ENCODE data around the gene NXPE4. TPM values are rescaled to one million over a fixed set of nuclear protein-coding genes. Genes with fewer than 3 reads are reported as not detected.
"Not testable (repeated sequence)": the region's sequence is repeated elsewhere in the genome, so short reads cannot be mapped to it uniquely, and the experiment has no call there.

Gene NXPE4
- total RNA-seq, 1 donor from 2014 or later = not detected

GRCh38 chr11:114617157-114618124, 21.9 kb upstream of the NXPE4 start:
- Mint-ChIP-seq H3K4me1 (no peaks in the 10 kb centered on the region), H3K27me3 (ENCODE audit: low read depth) (no peaks in the 10 kb centered on the region), H3K27ac (ENCODE audit: unreplicated experiment) (no peak overlapping the region), H3K36me3 (ENCODE audit: low read depth) (no peaks in the 10 kb centered on the region), H3K9me3 (peaks cover 2% of the 10 kb centered on the region), H3K4me3 (no peak overlapping the region)
- no peak for TF ChIP-seq CTCF (conservative IDR thresholded peaks at IDR 0.05)
- no peak for DNase-seq (ENCODE audit: low read depth, low spot score)

DNA sequence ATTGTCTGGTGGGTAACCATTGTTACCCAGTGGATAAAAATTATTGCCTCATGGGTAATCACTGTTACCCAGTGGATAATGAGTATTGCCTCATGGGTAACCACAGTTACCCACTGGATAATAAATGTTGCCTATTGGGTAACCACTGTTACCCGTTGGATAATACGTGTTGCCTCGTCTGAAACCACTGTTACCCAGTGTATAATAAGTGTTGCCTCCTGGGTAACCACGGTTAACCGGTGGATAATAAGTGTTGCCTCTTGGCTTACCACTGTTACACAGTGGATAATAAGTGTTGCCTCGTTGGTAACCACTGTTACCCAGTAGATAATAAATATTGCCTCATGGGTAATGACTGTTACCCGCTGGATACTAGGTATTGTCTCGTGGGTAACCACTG, 20.9 kb upstream of the NXPE4 start:
- H3K27me3 Mint-ChIP-seq (ENCODE audit: low read depth) = no peaks in the 10 kb centered on the region
- no peak overlapping the region for H3K4me3 Mint-ChIP-seq
- H3K9me3 Mint-ChIP-seq = peaks cover 5% of the 10 kb centered on the region
- no peak for TF ChIP-seq CTCF (conservative IDR thresholded peaks at IDR 0.05)
- no peaks in the 10 kb centered on the region for H3K4me1 Mint-ChIP-seq
- no peak overlapping the region for H3K27ac Mint-ChIP-seq (ENCODE audit: unreplicated experiment)
- H3K36me3 Mint-ChIP-seq (ENCODE audit: low read depth) = peaks cover 3% of the 10 kb centered on the region
- no peak for DNase-seq (ENCODE audit: low read depth, low spot score)

DNA sequence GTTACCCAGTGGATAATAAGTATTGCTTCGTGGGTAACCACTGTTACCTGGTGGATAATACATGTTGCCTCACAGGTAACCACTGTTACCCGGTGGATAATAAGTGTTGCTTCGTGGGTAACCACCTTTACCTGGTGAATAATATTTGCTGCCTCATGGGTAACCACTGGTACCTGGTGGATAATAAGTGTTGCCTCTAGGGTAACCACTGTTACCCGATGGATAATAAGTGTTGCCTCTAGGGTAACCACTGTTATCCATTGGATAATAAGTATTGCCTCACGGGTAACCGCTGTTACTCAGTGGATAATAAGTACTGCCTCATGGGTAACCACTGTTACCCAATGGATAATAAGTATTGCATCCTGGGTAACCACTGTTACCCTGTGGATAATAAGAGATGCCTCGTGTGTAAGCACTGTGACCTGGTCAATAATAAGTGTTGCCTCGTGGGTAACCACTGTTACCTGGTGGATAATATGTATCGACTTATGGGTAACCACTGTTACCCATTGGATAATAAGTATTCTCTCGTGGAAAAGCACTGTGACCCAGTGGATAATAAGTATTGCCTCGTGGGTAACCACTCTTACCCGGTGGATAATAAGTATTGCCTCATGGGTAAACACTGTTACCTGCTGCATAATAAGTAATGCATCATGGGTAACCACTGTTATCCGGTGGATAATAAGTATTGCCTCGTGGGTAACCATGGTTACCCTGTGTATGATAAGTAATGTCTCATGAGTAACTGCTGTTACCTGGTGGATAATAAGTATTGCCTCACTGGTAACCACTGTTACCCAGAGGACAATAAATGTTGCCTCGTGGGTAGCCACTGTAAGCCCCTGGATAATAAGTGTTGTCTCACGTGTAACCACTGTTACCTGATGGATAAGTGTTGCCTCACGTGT, 20.1 kb upstream of the NXPE4 start:
- Mint-ChIP-seq H3K4me1 (no peaks in the 10 kb centered on the region), H3K9me3 (peaks cover 8% of the 10 kb centered on the region), H3K27me3 (ENCODE audit: low read depth) (no peaks in the 10 kb centered on the region), H3K36me3 (ENCODE audit: low read depth) (peaks cover 3% of the 10 kb centered on the region), H3K27ac (ENCODE audit: unreplicated experiment) (no peak overlapping the region), H3K4me3 (no peak overlapping the region)
- no peak for TF ChIP-seq CTCF (conservative IDR thresholded peaks at IDR 0.05)
- no peak for DNase-seq (ENCODE audit: low read depth, low spot score)

DNA sequence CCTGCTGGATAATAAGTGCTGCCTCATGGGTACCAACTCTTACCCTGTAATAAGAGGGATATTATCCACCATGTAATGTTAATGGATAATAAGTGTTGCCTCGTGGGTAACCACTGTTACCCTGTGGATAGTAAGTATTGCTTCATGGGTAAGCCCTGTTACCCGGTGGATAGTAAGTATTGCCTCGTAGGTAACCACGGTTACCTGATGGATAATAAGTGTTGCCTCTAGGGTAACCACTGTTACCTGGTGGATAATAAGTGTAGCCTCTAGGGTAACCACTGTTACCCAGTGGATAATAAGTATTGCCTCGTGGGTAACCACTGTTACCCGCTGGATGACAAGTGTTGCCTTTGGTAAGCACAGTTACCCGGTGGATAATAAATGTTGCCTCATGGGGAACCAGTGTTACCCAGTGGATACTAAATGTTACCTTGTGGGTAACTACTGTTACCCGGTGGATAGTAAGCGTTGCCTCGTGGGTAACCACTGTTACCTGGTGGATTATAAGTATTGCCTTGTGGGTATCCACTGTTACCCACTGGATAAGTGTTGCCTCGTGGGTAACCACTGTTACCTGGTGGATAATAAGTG, 18.6 kb upstream of the NXPE4 start:
- Mint-ChIP-seq H3K36me3 (ENCODE audit: low read depth) (peaks cover 3% of the 10 kb centered on the region), H3K27me3 (ENCODE audit: low read depth) (no peaks in the 10 kb centered on the region), H3K9me3 (peaks cover 6% of the 10 kb centered on the region), H3K4me1 (no peaks in the 10 kb centered on the region), H3K4me3 (no peak overlapping the region), H3K27ac (ENCODE audit: unreplicated experiment) (no peak overlapping the region)
- TF ChIP-seq CTCF (conservative IDR thresholded peaks at IDR 0.05) = no peak
- no peak for DNase-seq (ENCODE audit: low read depth, low spot score)

DNA sequence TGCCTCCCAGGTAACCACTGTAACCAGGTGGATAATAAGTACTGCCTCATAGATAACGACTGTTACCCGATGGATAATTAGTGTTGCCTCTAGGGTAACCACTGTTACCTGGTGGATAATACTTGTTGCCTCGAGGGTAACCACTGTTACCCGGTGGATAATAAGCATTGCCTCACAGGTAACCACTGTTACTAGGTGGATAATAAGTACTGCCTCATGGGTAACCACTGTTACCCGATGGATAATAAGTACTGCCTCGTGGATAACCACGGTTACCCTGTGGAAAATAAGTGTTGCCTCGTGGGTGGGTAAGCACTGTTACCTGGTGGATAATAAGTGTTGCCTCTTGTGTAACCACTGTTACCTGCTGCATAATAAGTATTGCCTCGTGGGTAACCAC, 17.5 kb upstream of the NXPE4 start:
- H3K27me3 Mint-ChIP-seq (ENCODE audit: low read depth); H3K36me3 Mint-ChIP-seq (ENCODE audit: low read depth); H3K27ac Mint-ChIP-seq (ENCODE audit: unreplicated experiment); H3K9me3 Mint-ChIP-seq; H3K4me1 Mint-ChIP-seq; DNase-seq (ENCODE audit: low read depth, low spot score); H3K4me3 Mint-ChIP-seq: not testable (repeated sequence)

All from neural crest cell (in vitro differentiated cells).